ENCODE data around the gene PSMG3.

- TF ChIP-seq CTCF (optimal IDR thresholded peaks at IDR 0.05 in 1 of 3, IDR thresholded peaks at IDR 0.05 in 1 of 3, conservative IDR thresholded peaks at IDR 0.05 in 1 of 3; ENCODE audit: extremely low read depth in 1 of 3, insufficient read depth in 2 of 3, low read length in 3 of 3) = no peak
- TF ChIP-seq EZH2 (IDR thresholded peaks at IDR 0.05; ENCODE audit: low read length) = no peak
Measured at GRCh38 chr7:1585142-1585981, 15.5 kb upstream of the PSMG3 start.
